OCI-LY3 (cell line): ENCODE results near the gene CAPG.

ENCODE experiments used
- H2AFZ ChIP-seq: fragments of 200-600, 300-600 bp; shearing (Covaris generic); 2 replicates; pipeline ENCODE4 v1.6.0; 2014; ENCODE audit warnings: antibody characterized with exemption, low read depth, low read length
- H3K27ac ChIP-seq: fragments of 200-600, 300-600 bp; sonication (generic); 2 replicates; pipeline ENCODE4 v1.5.1; 2014; ENCODE audit warnings: mild to moderate bottlenecking, low read length, moderate library complexity, mixed read lengths
- H3K27me3 ChIP-seq: fragments of 200-600, 300-600 bp; sonication (generic); 2 replicates; pipeline ENCODE4 v1.6.1; 2014; ENCODE audit warnings: low read depth, low read length, mixed read lengths
- H3K36me3 ChIP-seq: fragments of 200-600, 300-600 bp; sonication (generic); replicated peaks from 2 replicates; pipeline ENCODE3; 2014; ENCODE audit warnings: low read depth, low read length, mixed read lengths
- H3K4me1 ChIP-seq: fragments of 300-600, 200-600 bp; sonication (generic); 2 replicates; pipeline ENCODE4 v1.6.1; 2014; ENCODE audit warnings: low read length, mixed read lengths
- H3K4me2 ChIP-seq: fragments of 200-600, 300-600 bp; sonication (generic); 2 replicates; pipeline ENCODE4 v1.6.1; 2014; ENCODE audit warnings: low read length, mixed read lengths
- H3K4me3 ChIP-seq: fragments of 300-600, 200-600 bp; sonication (generic); 2 replicates; pipeline ENCODE4 v1.5.1; 2014; ENCODE audit warnings: antibody characterized with exemption, mild to moderate bottlenecking, low read length, moderate library complexity
- H3K79me2 ChIP-seq: fragments of 300-600, 200-600 bp; shearing (Covaris generic); 2 replicates; pipeline ENCODE4 v1.6.1; 2014; ENCODE audit warnings: mild to moderate bottlenecking, low read length, mixed read lengths
- H3K9ac ChIP-seq: fragments of 300-600, 200-600 bp; shearing (Covaris generic); 2 replicates; pipeline ENCODE4 v1.6.0; 2014; ENCODE audit warnings: mild to moderate bottlenecking, low read length, moderate library complexity
- H3K9me3 ChIP-seq: fragments of 200-600, 300-600 bp; shearing (Covaris generic); 2 replicates; pipeline ENCODE4 v1.6.1; 2014; ENCODE audit warnings: low read length, mixed read lengths; ENCODE audit not compliant: insufficient read depth
- H4K20me1 ChIP-seq: fragments of 200-600, 300-600 bp; sonication (generic); 2 replicates; pipeline ENCODE4 v1.6.1; 2016; ENCODE audit warnings: low read length, mixed read lengths; ENCODE audit not compliant: insufficient read depth
- EZH2phosphoT487 ChIP-seq: fragments of 200-600 bp; shearing (Covaris generic); IDR thresholded peaks from 2 replicates; pipeline ENCODE4 v1.6.1; 2018; ENCODE audit warnings: antibody characterized with exemption, mixed run types, low read depth
- TF ChIP-seq, protein P1 (sequence below): fragments of 200-600, 300-600 bp; sonication (generic); IDR thresholded peaks from 2 replicates; pipeline ENCODE4 v1.5.1; 2014; ENCODE audit warnings: antibody characterized with exemption, low read length, low read depth

Gene CAPG

DNA sequence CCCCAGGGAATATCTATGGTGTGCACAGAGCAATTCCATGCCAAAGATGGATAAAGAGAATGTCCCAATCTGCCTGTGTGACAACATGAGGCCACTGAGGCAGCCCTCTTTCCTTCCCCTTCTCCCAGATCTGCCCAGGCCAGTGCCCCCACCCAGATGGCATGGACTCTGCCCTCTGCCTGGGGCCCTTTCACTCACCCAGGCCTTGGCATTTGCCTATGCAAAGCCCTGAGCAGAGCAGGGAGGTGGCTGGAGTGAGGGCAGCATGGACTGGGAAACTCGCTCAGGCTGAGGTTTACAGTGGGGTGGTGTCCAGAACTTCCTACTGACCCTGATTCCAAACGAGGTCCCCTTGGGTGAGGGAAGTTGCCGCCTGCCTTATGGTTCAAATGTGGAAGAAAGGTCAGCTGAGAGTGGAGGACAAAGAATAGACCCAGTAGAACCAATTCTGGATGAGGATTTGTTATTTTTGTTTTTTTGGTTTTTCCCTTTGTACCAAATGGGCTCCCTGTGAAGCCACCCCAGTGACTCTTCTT, 17.2 kb upstream of the CAPG start:
- Histone ChIP-seq H3K4me2 (no peak overlapping the region), H2AFZ (no peak overlapping the region), H3K27ac (no peak overlapping the region), H3K9me3 (no peaks in the 10 kb centered on the region), H3K9ac (no peak overlapping the region), H3K4me1 (peaks cover 8% of the 10 kb centered on the region; the same call in 1 of the 2 replicates), H3K4me3 (no peak overlapping the region), H3K27me3 (no peaks in the 10 kb centered on the region), H3K79me2 (no peaks in the 10 kb centered on the region), H4K20me1 (no peaks in the 10 kb centered on the region), H3K36me3 (no peaks in the 10 kb centered on the region)
- TF ChIP-seq, protein P1, sequence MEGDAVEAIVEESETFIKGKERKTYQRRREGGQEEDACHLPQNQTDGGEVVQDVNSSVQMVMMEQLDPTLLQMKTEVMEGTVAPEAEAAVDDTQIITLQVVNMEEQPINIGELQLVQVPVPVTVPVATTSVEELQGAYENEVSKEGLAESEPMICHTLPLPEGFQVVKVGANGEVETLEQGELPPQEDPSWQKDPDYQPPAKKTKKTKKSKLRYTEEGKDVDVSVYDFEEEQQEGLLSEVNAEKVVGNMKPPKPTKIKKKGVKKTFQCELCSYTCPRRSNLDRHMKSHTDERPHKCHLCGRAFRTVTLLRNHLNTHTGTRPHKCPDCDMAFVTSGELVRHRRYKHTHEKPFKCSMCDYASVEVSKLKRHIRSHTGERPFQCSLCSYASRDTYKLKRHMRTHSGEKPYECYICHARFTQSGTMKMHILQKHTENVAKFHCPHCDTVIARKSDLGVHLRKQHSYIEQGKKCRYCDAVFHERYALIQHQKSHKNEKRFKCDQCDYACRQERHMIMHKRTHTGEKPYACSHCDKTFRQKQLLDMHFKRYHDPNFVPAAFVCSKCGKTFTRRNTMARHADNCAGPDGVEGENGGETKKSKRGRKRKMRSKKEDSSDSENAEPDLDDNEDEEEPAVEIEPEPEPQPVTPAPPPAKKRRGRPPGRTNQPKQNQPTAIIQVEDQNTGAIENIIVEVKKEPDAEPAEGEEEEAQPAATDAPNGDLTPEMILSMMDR = no peak
- no peak for TF ChIP-seq EZH2phosphoT487

DNA sequence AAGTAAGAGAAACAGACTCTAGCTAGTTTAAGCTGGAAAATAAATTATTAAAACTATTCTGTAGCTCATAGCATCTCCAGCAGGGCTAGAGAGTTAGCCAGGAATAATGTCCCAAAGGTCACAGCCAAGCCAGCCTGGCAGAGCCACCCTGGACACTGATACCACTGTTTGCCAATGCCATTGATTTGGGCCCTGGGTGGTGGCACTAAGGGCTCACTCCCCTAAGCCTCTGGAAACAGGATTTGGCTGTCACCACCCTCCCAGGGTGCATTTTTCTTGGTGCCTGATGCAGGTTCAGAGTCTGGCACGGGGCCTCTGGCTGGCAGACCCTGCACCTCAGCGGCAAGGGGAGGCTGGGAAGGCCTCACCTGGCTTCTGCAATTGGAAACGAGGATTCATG, 15.4 kb upstream of the CAPG start:
- H3K27ac ChIP-seq = no peak overlapping the region
- TF ChIP-seq, protein P1 = no peak
- no peak for TF ChIP-seq EZH2phosphoT487
- no peaks in the 10 kb centered on the region for H3K79me2 ChIP-seq
- no peaks in the 10 kb centered on the region for H3K36me3 ChIP-seq
- H3K4me1 ChIP-seq = peaks cover 11% of the 10 kb centered on the region
- no peaks in the 10 kb centered on the region for H3K27me3 ChIP-seq
- H3K9me3 ChIP-seq = no peaks in the 10 kb centered on the region
- no peak overlapping the region for H3K4me2 ChIP-seq
- no peak overlapping the region for H3K9ac ChIP-seq
- H4K20me1 ChIP-seq = no peaks in the 10 kb centered on the region
- no peak overlapping the region for H2AFZ ChIP-seq
- no peak overlapping the region for H3K4me3 ChIP-seq

DNA sequence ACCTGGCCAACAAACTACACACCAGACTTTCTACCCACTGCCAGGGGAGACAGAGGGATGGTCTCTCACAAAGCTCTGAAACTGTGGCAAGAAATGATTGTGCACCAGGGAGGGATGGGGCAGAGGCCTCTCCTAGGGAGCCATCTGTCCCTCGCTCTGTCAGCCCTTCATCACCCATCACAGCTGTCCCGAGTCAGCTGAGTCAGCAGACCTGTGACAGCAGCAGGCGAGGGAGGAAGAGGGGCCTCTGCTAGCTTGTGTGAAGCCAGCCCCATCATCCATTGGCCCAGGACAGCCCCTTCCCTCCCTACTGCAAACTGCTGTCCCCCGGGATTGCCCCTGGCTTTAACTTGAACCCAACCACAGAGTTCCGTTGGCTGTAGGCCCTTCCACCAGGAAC, 13.4 kb upstream of the CAPG start:
- Histone ChIP-seq H3K36me3 (no peaks in the 10 kb centered on the region), H4K20me1 (no peaks in the 10 kb centered on the region), H3K9ac (no peak overlapping the region), H3K9me3 (no peaks in the 10 kb centered on the region), H2AFZ (no peak overlapping the region; the same call in 1 of the 2 replicates), H3K4me3 (no peak overlapping the region), H3K4me2 (no peak overlapping the region), H3K27ac (no peak overlapping the region), H3K27me3 (no peaks in the 10 kb centered on the region), H3K4me1 (peaks cover 26% of the 10 kb centered on the region), H3K79me2 (no peaks in the 10 kb centered on the region; the same call in 1 of the 2 replicates)
- TF ChIP-seq, protein P1 = no peak
- TF ChIP-seq EZH2phosphoT487 = no peak

DNA sequence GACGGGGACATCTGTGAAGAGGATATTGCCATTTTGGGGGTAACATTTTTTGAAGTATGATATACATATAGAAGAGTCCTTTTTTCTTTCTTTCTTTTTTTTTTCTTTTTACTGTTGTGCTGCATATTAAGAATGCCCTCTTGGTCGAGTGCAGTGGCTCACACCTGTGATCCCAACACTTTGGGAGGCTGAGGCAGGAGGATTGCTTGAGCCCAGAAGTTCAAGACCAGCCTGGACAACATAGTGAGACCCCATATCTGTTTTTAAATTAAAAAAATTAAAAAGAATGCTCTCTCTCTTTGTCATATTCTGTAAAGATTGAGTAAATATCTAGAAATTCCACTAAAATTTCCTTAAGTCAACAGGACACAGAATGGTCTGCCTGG, 11.9 kb upstream of the CAPG start:
- Histone ChIP-seq H3K27ac (no peak overlapping the region), H4K20me1 (no peaks in the 10 kb centered on the region), H3K36me3 (no peaks in the 10 kb centered on the region), H3K79me2 (peaks cover 5% of the 10 kb centered on the region; the same call in 1 of the 2 replicates), H3K4me3 (no peak overlapping the region), H3K27me3 (no peaks in the 10 kb centered on the region), H3K4me1 (peaks cover 35% of the 10 kb centered on the region), H2AFZ (no peak overlapping the region), H3K9ac (no peak overlapping the region), H3K9me3 (no peaks in the 10 kb centered on the region), H3K4me2 (no peak overlapping the region)
- TF ChIP-seq, protein P1 = no peak
- TF ChIP-seq EZH2phosphoT487 = no peak
